Measurements from ENCODE around the gene GFPT2.

GFPT2 gene

DNA sequence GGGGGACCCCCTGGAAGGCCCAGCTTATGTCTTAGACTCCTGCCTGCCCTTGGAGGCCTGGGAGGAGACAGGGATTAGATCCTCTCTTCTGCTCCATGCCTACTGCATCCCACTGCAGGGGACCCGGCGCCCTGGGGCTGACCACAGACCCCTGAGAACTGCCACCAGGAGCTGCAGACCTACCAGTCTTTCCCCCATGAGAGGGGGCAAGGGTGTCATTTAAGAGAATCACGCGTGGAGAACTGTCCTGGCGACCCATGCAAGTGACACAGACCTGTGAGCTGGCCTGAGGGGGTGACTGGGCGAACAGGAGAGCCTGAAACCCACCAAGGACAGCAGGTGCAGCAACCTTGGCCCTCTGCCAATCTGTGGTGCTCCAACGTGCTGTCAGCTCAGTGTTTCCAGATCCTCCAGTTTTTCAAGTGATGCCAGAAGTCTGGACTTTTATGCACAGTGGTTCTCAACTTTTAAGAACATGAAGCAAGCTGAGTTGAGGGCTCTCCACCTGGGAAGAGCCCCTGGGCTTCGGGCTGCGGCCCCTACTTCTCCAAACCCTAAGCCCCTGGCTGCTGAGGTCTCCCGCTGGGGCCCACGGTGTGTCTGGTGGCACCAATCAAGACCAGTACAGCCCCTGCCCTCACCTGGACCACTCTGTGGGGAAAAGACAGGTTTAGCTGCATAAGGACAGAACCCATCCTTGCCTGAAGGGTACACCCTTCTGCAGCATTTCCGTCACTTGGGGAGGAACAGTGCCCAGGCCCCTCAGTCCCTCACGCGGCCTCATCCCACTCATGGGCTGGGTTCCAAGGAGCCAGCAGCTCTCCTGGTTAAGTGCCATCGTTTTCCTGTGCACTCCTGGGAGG is 18.2 kb downstream of the GFPT2 start:
- in situ Hi-C loops (cut with MboI; ENCODE audit: low sequenced_read_pairs) = no loop called here

GRCh38 chr5:180334176-180334575 is 19.0 kb downstream of the GFPT2 start:
- in situ Hi-C loops (cut with MboI; ENCODE audit: low sequenced_read_pairs) = no loop called here

- in situ Hi-C loops (cut with MboI; ENCODE audit: low sequenced_read_pairs) = no loop called here
Observed at GRCh38 chr5:180333661-180334060, 19.5 kb downstream of the GFPT2 start.

DNA sequence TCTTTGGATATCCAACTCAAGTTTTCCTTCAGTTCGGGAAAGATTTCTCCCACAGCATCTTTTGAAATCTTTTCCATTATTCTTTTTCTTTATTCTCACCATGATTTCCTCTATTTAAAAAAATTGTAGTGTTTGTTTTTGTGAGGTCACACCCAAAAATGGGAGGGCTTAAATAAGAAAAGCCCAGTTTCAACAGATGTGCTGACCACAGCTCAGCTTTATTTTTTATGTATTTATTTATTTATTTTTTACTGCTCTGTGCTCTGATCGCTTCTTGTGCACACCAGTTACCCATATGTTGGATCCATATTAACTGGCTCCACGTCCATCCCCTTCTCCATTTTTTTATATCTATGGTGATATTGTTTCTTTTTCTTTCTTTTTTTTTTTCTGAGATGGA is 20.3 kb downstream of the GFPT2 start:
- in situ Hi-C loops (cut with MboI; ENCODE audit: low sequenced_read_pairs) = no loop called here

- in situ Hi-C loops (cut with MboI; ENCODE audit: low sequenced_read_pairs) = no loop called here
Observed at GRCh38 chr5:180332051-180332517, 21.1 kb downstream of the GFPT2 start.

GRCh38 chr5:180331647-180331950 is 21.5 kb downstream of the GFPT2 start:
- in situ Hi-C loops (cut with MboI; ENCODE audit: low sequenced_read_pairs) = no loop called here

- in situ Hi-C loops (cut with MboI; ENCODE audit: low sequenced_read_pairs) = no loop called here
Observed at GRCh38 chr5:180330810-180331646, 22.1 kb downstream of the GFPT2 start.

- in situ Hi-C loops (cut with MboI; ENCODE audit: low sequenced_read_pairs) = no loop called here
Observed at GRCh38 chr5:180330270-180330648, 22.9 kb downstream of the GFPT2 start.

- in situ Hi-C loops (cut with MboI; ENCODE audit: low sequenced_read_pairs) = no loop called here
Observed at GRCh38 chr5:180329606-180330269, 23.4 kb downstream of the GFPT2 start.

DNA sequence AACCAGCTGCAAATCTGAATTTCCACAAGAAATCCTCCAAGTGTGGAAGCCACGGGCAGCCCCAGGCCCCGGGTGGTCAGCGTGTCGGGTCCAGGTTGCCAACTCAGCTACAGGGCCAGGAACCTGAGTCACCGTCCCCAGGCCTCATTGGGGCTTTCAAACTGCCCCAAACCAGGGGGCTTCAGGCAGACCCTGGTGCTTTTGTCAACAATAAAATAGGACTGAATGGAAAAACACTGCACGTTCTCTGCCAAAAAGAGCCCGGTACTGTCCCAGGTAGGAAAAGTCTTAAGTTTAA is 24.0 kb downstream of the GFPT2 start:
- in situ Hi-C loops (cut with MboI; ENCODE audit: low sequenced_read_pairs) = no loop called here

GRCh38 chr5:180328296-180329137 is 24.6 kb downstream of the GFPT2 start:
- in situ Hi-C loops (cut with MboI; ENCODE audit: low sequenced_read_pairs) = no loop called here

DNA sequence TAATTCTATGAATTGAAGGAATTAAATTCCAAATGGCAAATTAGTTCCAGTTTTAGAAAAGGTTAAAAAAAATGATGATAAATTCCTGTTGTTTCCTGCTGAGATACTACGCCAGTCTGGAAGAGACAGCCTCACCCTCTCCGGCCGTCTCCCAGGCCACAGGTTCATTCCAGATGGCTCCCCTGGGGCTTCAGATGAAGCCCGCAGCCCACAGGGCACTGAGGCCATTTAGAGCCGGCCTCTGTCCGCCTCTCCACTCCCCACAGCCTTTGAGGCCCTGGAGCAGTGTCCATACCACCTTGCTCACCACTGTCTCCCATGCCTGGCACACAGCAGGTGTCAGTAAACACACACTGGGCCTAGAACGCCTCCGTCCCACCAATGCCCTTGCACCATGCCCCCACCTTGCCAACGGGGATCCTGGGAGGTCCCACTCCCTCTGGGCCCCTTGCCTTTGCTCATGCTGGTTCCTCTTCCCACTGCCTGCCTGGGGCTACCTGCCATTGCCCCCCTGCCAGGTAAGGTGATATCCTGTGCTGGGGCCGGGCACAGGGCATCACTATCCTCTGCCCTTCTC is 26.1 kb downstream of the GFPT2 start:
- in situ Hi-C loops (cut with MboI; ENCODE audit: low sequenced_read_pairs) = no loop called here

- in situ Hi-C loops (cut with MboI; ENCODE audit: low sequenced_read_pairs) = no loop called here
Observed at GRCh38 chr5:180324601-180324950, 28.6 kb downstream of the GFPT2 start.

DNA sequence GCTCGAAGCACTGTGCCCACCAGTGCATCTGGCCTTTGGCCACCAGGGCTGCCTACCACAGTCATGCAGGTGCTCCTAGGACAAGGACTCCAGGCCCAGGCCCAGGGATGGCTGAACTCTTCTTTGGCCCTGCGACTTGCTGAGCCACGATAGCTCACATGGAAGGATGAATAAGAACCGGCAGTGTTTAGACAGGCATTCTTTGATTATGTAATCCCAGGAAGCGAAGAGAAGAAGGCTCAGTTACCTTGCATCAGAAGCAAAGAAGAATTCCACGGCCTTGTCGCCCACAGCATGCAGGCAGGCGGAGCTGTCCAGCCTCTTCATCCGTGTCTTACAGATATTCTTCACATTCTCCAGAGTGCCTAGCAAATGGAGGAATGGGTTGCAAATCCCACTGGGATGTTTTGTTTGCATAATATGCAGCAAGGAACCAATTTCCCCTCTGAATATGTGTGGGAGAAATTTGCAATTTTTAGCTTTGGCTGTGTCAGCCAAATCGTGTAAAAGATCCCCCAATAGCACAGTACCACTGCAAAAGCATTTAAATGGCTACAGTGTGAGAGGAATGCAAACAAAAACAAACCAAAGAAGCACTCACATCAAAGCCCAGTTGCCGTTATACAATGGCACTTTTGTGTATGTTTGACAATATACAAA is 29.1 kb downstream of the GFPT2 start:
- in situ Hi-C loops (cut with MboI; ENCODE audit: low sequenced_read_pairs) = no loop called here

DNA sequence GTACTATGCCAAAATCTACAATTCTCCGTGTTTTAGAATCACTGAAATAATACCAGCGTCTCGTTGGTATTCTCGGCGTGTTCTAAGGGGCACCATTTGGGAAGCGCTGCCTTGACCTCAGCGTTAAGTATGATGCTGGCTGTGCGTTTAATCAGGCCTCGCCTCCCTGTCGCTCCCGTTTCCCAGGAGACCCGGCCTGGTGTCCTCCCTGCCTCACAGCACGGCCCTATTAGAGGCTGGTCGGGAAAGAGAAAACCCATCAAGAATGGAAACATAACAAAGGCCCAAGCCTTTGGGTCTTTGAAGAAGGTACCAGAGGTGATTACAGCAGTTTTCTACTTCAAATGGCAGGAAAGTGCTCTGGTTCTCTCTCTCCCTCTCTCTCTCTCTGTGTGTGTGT is 30.0 kb downstream of the GFPT2 start:
- in situ Hi-C loops (cut with MboI; ENCODE audit: low sequenced_read_pairs) = no loop called here

DNA sequence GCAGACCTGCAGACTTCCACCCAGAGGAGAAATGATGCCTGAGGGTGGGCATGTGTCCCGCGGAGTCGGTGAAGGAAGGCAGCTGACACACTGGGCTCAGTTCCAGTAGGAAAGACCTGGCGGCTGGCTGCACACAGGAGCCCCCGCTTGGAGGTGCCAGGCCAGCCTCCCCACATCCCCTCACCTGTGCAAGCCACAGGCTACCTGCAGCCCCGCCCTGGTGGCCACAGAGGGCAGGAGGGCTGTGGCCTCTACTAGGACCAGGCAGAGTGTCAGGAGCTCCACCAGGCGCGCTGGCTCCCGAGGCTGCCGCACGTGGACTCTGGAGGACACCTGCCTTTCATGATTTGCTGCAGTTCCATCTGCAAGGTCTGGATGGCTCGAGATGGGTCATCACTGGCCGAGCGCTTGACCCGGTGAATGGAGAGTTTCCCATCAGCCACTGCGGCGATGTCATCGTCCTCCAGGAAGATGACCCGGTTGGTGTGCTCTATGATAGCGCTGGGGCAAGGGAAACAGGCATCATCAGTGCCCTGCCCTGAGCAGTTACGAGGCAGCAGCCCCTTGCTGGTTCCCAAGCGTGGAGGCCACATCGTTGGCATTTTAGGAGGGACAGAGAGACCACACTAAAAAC is 34.6 kb downstream of the GFPT2 start:
- in situ Hi-C loops (cut with MboI; ENCODE audit: low sequenced_read_pairs) = no loop called here

DNA sequence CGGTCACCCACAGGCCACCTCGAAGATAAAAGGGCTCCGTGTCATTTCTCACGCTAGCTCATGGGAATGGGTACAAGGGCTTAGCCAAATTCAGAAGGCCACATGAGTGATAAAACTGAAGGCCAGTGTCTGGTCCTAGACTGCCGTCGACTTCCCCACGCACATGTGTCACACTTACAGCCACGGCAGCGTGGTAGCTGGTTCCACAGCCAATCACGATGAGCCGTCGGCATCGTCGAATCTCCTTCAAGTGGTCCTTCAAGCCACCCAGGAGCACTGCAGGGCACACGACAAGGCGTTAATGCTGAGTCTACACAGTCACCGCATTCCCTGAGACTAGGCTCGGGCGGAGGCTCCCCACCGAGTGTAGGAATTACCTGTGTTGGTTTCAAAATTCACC is 36.5 kb downstream of the GFPT2 start:
- in situ Hi-C loops (cut with MboI; ENCODE audit: low sequenced_read_pairs) = no loop called here

DNA sequence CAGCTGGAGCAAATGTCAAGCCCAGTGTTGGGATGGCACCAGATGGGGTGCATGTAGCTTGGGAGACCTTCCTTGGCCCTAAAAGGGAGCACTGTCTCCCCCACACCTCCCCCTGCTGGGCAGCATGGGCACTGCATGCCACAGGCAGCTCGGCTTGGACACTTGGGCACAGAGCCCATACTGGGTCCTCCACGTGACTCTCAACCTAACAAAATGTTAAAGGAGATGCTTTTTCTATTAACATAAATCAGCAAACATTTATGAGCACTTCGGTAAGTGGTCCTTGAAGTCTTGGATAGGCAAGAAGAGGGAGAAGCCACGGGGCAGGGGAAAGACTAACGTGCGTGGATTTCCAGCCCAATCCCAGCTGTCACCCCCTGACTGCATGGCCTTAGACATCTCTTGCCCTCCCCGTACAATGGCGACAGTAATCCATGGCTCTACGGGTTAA is 37.3 kb downstream of the GFPT2 start:
- in situ Hi-C loops (cut with MboI; ENCODE audit: low sequenced_read_pairs) = no loop called here

GRCh38 chr5:180313677-180314505 is 39.2 kb downstream of the GFPT2 start:
- in situ Hi-C loops (cut with MboI; ENCODE audit: low sequenced_read_pairs) = no loop called here
